GM12874 (cell line): Measurements from ENCODE around the gene RBM18.

Experiments used
- TF ChIP-seq, protein P1 (sequence below): IDR thresholded peaks from 2 replicates; pipeline ENCODE4 v1.5.1; 2011; ENCODE audit warnings: low read depth, mild to moderate bottlenecking, control low read depth, low read length, moderate library complexity; ENCODE audit not compliant: insufficient read depth

The RBM18 gene, protein sequence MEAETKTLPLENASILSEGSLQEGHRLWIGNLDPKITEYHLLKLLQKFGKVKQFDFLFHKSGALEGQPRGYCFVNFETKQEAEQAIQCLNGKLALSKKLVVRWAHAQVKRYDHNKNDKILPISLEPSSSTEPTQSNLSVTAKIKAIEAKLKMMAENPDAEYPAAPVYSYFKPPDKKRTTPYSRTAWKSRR

DNA sequence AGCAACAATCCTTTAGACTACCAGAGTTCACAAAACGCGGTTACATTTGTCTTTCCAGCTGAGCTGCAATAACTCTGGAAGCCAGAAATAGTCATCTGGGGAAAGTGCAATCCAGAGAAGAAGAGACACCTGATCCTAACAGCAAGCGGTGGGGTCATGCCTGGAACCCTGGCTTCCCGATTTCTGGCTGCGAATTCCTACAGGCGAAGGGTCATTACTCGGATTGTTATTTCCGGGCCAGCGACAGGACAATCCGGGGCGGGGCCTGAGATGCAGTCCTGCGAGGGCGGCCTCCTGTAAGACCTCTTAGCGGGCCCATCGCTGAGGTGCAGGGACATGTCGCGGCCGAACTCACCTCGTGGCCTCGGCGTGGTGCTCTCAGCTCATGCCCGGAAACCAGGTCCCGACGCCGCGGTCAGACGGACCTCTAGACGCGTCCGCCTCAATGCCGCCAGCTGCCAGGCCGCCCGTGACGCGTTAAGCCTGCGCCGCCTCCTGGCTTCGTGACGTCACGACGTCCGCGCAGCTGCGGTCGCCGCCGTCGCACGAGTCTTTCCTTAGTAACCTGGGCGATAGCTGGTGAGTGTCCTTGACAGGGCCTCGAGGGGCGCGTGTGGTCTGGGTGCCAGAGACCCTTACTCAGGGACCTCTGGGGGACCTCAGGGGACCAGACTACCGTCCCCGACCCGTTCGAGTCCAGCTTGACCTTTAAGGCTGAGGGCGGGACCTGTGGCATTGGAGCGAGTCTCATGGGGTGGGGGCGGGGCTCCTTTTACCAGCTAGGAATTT lies at the start of gene RBM18, which contains the start of gene MRRF:
RBM18 (minus strand) TSS at position 481 of the 789 bp plus-strand sequence. CDS start 3,348 bp downstream, outside the sequence.
MRRF (plus strand) TSS at position 523 of the 789 bp plus-strand sequence. CDS start 6,010 bp downstream, outside the sequence.
- TF ChIP-seq, protein P1, sequence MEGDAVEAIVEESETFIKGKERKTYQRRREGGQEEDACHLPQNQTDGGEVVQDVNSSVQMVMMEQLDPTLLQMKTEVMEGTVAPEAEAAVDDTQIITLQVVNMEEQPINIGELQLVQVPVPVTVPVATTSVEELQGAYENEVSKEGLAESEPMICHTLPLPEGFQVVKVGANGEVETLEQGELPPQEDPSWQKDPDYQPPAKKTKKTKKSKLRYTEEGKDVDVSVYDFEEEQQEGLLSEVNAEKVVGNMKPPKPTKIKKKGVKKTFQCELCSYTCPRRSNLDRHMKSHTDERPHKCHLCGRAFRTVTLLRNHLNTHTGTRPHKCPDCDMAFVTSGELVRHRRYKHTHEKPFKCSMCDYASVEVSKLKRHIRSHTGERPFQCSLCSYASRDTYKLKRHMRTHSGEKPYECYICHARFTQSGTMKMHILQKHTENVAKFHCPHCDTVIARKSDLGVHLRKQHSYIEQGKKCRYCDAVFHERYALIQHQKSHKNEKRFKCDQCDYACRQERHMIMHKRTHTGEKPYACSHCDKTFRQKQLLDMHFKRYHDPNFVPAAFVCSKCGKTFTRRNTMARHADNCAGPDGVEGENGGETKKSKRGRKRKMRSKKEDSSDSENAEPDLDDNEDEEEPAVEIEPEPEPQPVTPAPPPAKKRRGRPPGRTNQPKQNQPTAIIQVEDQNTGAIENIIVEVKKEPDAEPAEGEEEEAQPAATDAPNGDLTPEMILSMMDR, result no peak

DNA sequence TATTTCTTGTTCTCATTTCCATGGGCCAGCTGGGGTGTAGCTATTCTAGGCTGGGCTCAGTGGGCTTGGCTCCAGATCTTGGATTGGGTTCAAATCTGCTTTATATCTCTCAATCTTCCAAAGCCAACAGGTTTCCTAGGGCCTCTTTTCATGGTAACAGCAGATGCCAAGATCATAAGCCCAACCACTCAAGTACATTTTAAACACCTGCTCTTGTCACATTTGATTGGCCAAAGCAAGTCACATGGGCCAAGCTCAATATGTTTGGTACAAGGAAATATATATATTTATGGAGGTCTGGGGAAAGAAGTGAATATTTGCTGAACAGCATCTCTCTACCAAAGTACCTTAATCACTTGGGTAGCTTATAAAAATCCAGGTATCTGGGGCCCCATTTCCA lies 49.5 kb upstream of the RBM18 start:
- TF ChIP-seq, protein P1, result no peak

DNA sequence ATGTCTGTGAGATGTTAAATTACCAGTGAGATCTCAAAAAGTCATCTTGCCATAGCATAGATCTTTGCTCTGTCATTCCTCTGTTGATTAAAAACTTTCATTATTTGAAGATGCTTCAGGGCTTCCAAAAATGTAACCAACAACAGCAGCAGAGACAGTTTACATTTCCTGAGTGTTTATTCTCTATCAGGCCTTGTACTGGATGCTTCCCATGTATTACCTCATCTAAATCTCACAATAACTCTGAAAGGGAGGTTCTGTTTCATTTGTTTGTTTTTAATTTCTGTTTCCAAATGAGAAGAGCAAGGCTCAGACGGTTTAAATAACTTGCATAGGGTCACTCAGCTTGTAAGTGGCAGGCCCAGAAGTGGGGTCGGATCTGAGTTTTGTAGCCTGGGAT lies 45.2 kb upstream of the RBM18 start:
- TF ChIP-seq, protein P1, result no peak

DNA sequence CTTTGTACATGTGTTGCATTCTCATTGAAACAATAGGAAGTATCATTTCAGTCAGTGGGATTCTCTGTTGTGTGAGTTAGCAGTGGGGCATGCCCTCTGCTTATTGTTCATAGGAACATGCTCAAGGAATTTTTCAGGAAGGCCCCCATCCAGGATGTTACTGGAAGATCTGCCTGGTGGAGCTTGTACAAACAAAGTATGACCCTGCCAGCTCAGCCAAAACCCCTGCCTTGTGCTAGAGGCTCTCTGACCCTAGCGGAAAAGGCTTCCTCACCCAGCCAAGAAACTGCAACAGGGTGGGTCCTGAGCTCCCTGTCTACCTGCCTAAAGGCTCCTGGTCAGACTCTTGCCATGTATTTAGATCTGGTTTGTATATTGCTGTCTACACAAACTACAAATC lies 43.3 kb upstream of the RBM18 start:
- TF ChIP-seq, protein P1, result no peak

DNA sequence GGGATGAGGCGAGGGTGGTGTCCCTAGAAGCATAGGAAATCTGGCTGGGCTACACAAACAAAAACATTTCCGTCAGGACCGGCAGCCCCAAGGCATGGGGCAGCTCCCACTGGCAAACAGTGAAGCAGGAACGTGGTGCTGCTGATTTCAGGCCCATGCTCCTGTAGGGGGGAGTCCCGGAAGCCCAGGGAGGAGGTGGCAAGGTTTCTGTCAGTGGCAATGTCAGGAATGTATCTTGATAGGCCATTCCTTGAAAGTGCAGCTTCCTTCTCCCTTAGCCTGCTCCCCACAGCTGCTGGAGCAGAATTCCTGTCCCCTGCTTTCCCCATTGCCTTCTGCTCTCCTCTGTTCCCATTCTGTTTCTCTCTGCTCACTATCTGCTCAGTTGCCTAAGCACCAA lies 42.4 kb upstream of the RBM18 start:
- TF ChIP-seq, protein P1, result no peak

DNA sequence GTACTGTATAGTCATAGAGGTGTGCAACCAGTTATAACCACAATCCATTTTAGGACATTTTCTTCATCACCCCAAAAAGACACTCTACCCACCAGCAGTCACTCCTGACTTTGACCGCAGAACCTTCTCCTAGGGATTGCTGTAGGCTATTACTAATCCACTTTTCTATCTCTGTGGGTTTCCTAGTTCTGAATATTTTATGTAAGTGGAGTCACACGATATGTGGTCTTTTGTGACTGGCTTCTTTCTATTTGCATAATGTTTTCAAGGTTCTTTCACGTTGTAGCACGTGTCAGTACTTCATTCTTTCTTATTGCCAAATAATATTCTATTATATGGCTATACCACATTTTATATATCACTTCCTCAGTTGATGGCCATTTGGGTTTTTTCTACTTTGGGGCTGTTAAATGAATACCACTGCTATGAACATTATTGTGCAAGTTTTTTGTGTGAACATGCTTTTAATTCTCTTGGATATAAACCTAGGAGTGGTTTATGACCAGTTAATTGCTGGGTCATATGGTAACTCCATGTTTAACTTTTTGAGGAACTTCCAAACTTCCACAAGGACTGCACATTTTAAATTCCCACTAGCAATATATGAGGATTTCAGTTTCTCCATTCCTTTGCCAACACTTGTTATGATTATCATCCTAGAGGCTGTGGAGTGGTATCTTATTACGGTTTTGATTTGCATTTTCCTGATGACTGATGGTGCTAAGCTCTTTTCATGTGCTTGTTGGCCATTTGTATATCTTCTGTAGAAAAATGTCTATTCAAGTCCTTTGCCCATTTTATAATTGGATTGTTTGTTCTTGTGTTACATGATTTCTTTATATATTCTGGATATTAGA lies 37.8 kb upstream of the RBM18 start:
- TF ChIP-seq, protein P1, result no peak

DNA sequence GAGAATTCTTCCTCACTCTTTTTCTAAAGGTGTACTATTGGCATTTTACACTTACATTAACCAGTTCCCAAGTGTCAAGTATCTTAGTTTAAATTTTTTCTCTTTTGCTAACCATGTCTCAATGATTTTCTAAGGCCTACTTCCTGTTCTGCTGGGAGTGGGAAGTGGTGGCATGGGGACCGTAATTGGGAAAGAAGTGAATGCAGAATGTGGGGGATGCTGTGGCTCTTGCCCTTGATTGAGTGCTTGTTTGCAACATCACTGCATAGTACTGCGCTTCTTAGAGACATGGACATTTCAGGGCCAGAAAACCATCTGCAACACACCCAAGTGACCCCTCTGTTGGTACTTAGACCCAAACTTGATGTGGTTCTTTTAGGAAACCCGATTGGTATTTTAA lies 32.9 kb upstream of the RBM18 start:
- TF ChIP-seq, protein P1, result no peak
